Left lung (tissue), 10 donors: ENCODE data around the gene GPM6B. TPM values are rescaled to one million over a fixed set of nuclear protein-coding genes. Genes with fewer than 3 reads are reported as not detected.

ENCODE experiments used
- ATAC-seq: fragments of 200-7000 bp; cut with Tn5 transposase; one replicate; pipeline ENCODE4 v1.9.1; 2020; ENCODE audit warnings: moderate library complexity
- DNase-seq, 4 donors: peaks; one replicate each; pipeline ENCODE4 v3.0.0-alpha.2; 2013 to 2020
- H3K27ac ChIP-seq, 2 donors: fragments of 200-600 bp; sonication (generic) in 1 of 2; one replicate each; pipeline versions ENCODE4 v1.5.0 to v1.8.0; 2020 to 2021
- H3K27me3 ChIP-seq, 2 donors: fragments of 200-600 bp; sonication (generic) in 1 of 2; one replicate each; pipeline versions ENCODE4 v1.5.0 to v1.8.0; 2020 to 2021
- H3K36me3 ChIP-seq, 2 donors: fragments of 200-600 bp; sonication (generic) in 1 of 2; one replicate each; pipeline versions ENCODE4 v1.5.0 to v1.8.0; 2020 to 2021
- H3K4me1 ChIP-seq, 2 donors: fragments of 200-600 bp; one replicate each; pipeline ENCODE4 v1.8.0; 2021
- H3K4me3 ChIP-seq, 2 donors: fragments of 200-600 bp; sonication (generic) in 1 of 2; one replicate each; pipeline versions ENCODE4 v1.5.0 to v1.8.0; 2020 to 2021; ENCODE audit warnings: mild to moderate bottlenecking in 1 of 2
- H3K9me3 ChIP-seq, 2 donors: fragments of 200-600 bp; sonication (generic) in 1 of 2; one replicate each; pipeline versions ENCODE4 v1.5.0 to v1.8.0; 2020 to 2021
- CTCF ChIP-seq, 2 donors: fragments of 200-600 bp; sonication (generic) in 1 of 2; IDR thresholded peaks; one replicate each; pipeline versions ENCODE4 v1.5.0 to v1.8.0; 2021; ENCODE audit warnings: antibody characterized with exemption in 2 of 2
- intact Hi-C, 2 donors: fragments of 100-400 bp; cut with DNase I; formaldehyde crosslinking; loops; one replicate each; pipeline versions ENCODE4 v1.11.2 to v1.14.2; 2022
- polyA plus RNA-seq, 6 donors: library from polyadenylated mRNA; unstranded; fragments of 120-200 nt; gene quantifications; one replicate each; pipeline ENCODE4 v1.2.1, GENCODE V29; 2013; ENCODE audit not compliant: insufficient read length in 6 of 6
- total RNA-seq, 2 donors: library from RNA; stranded (reverse); fragmentation: NEBNext Ultra II Directional; extraction: Animal tissue kit (Norgen Biotek cat#: 25700); gene quantifications; one replicate each; pipeline ENCODE4 v1.2.1, GENCODE V29; 2021
- donor health status: DM: no; HTN: yes; CAD: no.
- donor health status: DM: no; HTN: no; CAD: no.

Gene GPM6B
- total and polyA plus RNA-seq, 8 donors, result 7.0 to 37.2 (median 31.3) TPM

GRCh38 chrX:13791559-13791958 is 25.3 kb downstream of the GPM6B start:
- no peaks in the 10 kb centered on the region for H3K27me3 ChIP-seq
- no peak overlapping the region for H3K27ac ChIP-seq
- H3K9me3 ChIP-seq, result no peaks in the 10 kb centered on the region
- intact Hi-C loops, result no loop called here
- TF ChIP-seq CTCF (IDR thresholded peaks at IDR 0.05), result no peak
- H3K4me3 ChIP-seq, result no peak overlapping the region
- H3K36me3 ChIP-seq, result no peaks in the 10 kb centered on the region
- ATAC-seq (no peak), DNase-seq (no peak)
- no peaks in the 10 kb centered on the region for H3K4me1 ChIP-seq

DNA sequence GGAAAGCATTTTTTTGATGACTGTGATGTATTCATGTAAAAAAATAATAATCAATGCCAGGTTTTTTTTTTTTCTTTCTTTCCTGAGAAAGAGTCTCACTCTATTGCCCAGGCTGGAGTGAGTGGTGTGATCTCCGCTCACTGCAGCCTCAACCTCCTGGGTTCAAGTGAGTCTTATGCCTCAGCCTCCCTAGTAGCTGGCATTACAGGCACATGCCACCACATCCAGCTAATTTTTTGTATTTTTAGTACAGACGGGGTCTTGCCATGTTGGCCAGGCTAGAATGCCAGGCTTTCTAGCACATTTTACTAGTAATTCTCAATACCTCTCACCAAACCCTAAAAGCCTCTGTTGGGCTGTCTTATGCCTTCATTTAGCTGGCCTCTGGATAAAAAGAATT is 25.7 kb downstream of the GPM6B start:
- Histone ChIP-seq H3K27ac (peak overlapping the region in 1 of 2 donors; percentile 33), H3K4me1 (no peaks in the 10 kb centered on the region), H3K27me3 (no peaks in the 10 kb centered on the region), H3K4me3 (no peak overlapping the region), H3K9me3 (no peaks in the 10 kb centered on the region), H3K36me3 (no peaks in the 10 kb centered on the region)
- TF ChIP-seq CTCF (IDR thresholded peaks at IDR 0.05), result no peak
- DNase-seq (no peak), ATAC-seq (no peak)
- intact Hi-C loops, result no loop called here

DNA sequence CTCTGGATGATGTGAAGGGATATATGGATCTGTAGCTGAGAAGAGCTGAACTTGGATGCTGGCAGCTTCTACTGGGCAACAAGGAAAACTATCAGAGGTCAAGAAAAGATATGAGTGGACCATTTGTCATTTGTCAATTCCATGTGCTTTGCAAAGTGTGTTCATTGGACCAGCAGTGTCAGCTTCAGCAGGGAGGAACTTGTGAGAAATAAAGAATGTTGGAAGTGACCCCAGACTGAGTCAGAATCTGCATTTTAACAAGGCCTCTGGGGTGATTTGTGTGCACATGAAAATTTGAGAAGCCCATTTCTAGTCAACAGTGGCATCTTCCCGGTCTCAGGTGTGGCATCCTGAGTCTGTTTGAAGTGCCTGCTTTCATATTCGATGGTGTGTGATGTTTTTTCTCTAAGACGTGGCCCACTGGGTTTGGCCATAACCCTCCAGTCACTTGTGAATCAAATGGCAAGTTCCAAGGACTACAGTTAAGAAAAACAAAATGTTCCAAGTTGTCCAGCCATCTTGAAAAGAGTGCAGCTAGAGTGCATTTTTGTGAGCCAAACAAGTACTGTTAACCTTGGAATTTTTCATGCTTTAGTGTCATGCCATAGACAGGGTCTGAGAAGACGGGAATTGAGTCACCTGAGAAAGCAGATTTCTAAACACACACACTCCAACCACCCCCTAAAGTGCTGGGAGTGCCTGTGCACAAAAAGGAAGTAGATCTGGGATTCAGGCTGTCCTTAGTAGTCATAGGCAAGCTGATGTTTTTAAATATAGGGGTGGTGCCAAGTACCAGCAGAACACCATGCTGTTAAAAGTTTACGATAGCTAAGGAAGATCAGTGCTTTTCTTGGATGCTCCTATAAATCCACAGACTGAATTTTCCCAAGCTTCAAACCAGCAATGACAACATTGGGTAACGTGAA is 26.4 kb downstream of the GPM6B start:
- peak overlapping the region in 1 of 2 donors; percentile 33 for H3K27ac ChIP-seq

GRCh38 chrX:13786048-13786447 is 30.8 kb downstream of the GPM6B start:
- peaks cover 0 to 5% of the 10 kb centered on the region in 2 donors for H3K27me3 ChIP-seq
- no peak overlapping the region for H3K4me3 ChIP-seq
- intact Hi-C loops, result no loop called here
- ATAC-seq, result no peak
- H3K9me3 ChIP-seq, result no peaks in the 10 kb centered on the region
- no peak for TF ChIP-seq CTCF (IDR thresholded peaks at IDR 0.05)
- no peaks in the 10 kb centered on the region for H3K36me3 ChIP-seq
- no peak for DNase-seq
- no peaks in the 10 kb centered on the region for H3K4me1 ChIP-seq
- H3K27ac ChIP-seq, result no peak overlapping the region

More for the DNA sequence above, 26.4 kb downstream of the GPM6B start:
- ATAC-seq, result peak; percentile 80
- TF ChIP-seq CTCF (IDR thresholded peaks at IDR 0.05), result no peak
- Histone ChIP-seq H3K4me3 (no peak overlapping the region), H3K9me3 (no peaks in the 10 kb centered on the region), H3K36me3 (no peaks in the 10 kb centered on the region), H3K27me3 (no peaks in the 10 kb centered on the region), H3K4me1 (no peaks in the 10 kb centered on the region)
- intact Hi-C loops, result no loop called here
- DNase-seq, result no peak

- intact Hi-C loops, result no loop called here
- no peak for TF ChIP-seq CTCF (IDR thresholded peaks at IDR 0.05)
- no peak overlapping the region for H3K27ac ChIP-seq
- no peaks in the 10 kb centered on the region for H3K4me1 ChIP-seq
- no peak for ATAC-seq
- peaks cover 0 to 3% of the 10 kb centered on the region in 2 donors for H3K36me3 ChIP-seq
- H3K4me3 ChIP-seq, result no peak overlapping the region
- no peak for DNase-seq
- H3K9me3 ChIP-seq, result no peaks in the 10 kb centered on the region
- peaks cover 0 to 5% of the 10 kb centered on the region in 2 donors for H3K27me3 ChIP-seq
Observed at GRCh38 chrX:13780868-13781427, 35.9 kb downstream of the GPM6B start.
